Activated naive CD8-positive, alpha-beta T cell (primary cell): ENCODE measurements around the gene HPS3.

Experiments used
- H3K27ac Mint-ChIP-seq: one replicate; pipeline ENCODE4 v1.8.0; 2021; ENCODE audit warnings: mixed read lengths
- H3K27me3 Mint-ChIP-seq: one replicate; pipeline ENCODE4 v1.8.0; 2021; ENCODE audit warnings: mixed read lengths
- H3K36me3 Mint-ChIP-seq: one replicate; pipeline ENCODE4 v1.8.0; 2021; ENCODE audit warnings: mixed read lengths
- H3K4me1 Mint-ChIP-seq: one replicate; pipeline ENCODE4 v1.8.0; 2021; ENCODE audit warnings: low read depth, mixed read lengths
- H3K4me3 Mint-ChIP-seq: one replicate; pipeline ENCODE4 v1.8.0; 2021; ENCODE audit warnings: mild to moderate bottlenecking, mixed read lengths
- H3K9me3 Mint-ChIP-seq: one replicate; pipeline ENCODE4 v1.8.0; 2021; ENCODE audit warnings: low read depth, mixed read lengths

HPS3 gene

GRCh38 chr3:149104484-149104883 lies 25.0 kb upstream of the HPS3 start:
- H3K27ac Mint-ChIP-seq, result no peak overlapping the region
- no peaks in the 10 kb centered on the region for H3K27me3 Mint-ChIP-seq
- H3K36me3 Mint-ChIP-seq, result peaks cover 2% of the 10 kb centered on the region
- peaks cover 11% of the 10 kb centered on the region for H3K9me3 Mint-ChIP-seq
- H3K4me3 Mint-ChIP-seq, result no peak overlapping the region
- no peaks in the 10 kb centered on the region for H3K4me1 Mint-ChIP-seq

- H3K4me1 Mint-ChIP-seq, result no peaks in the 10 kb centered on the region
- peaks cover 2% of the 10 kb centered on the region for H3K9me3 Mint-ChIP-seq
- no peaks in the 10 kb centered on the region for H3K36me3 Mint-ChIP-seq
- no peak overlapping the region for H3K27ac Mint-ChIP-seq
- no peaks in the 10 kb centered on the region for H3K27me3 Mint-ChIP-seq
- no peak overlapping the region for H3K4me3 Mint-ChIP-seq
Measured at GRCh38 chr3:149114458-149114857, 15.0 kb upstream of the HPS3 start.

GRCh38 chr3:149115114-149115513 lies 14.3 kb upstream of the HPS3 start:
- no peaks in the 10 kb centered on the region for H3K4me1 Mint-ChIP-seq
- H3K4me3 Mint-ChIP-seq, result no peak overlapping the region
- no peak overlapping the region for H3K27ac Mint-ChIP-seq
- no peaks in the 10 kb centered on the region for H3K36me3 Mint-ChIP-seq
- no peaks in the 10 kb centered on the region for H3K9me3 Mint-ChIP-seq
- H3K27me3 Mint-ChIP-seq, result no peaks in the 10 kb centered on the region

- H3K27ac Mint-ChIP-seq, result no peak overlapping the region
- H3K9me3 Mint-ChIP-seq, result no peaks in the 10 kb centered on the region
- H3K36me3 Mint-ChIP-seq, result no peaks in the 10 kb centered on the region
- no peak overlapping the region for H3K4me3 Mint-ChIP-seq
- no peaks in the 10 kb centered on the region for H3K4me1 Mint-ChIP-seq
- H3K27me3 Mint-ChIP-seq, result no peaks in the 10 kb centered on the region
Measured at GRCh38 chr3:149118724-149119123, 10.7 kb upstream of the HPS3 start.

GRCh38 chr3:149119466-149119865 lies 10.0 kb upstream of the HPS3 start:
- no peak overlapping the region for H3K27ac Mint-ChIP-seq
- H3K4me3 Mint-ChIP-seq, result no peak overlapping the region
- H3K4me1 Mint-ChIP-seq, result no peaks in the 10 kb centered on the region
- no peaks in the 10 kb centered on the region for H3K9me3 Mint-ChIP-seq
- H3K27me3 Mint-ChIP-seq, result no peaks in the 10 kb centered on the region
- H3K36me3 Mint-ChIP-seq, result no peaks in the 10 kb centered on the region

- no peaks in the 10 kb centered on the region for H3K9me3 Mint-ChIP-seq
- H3K4me1 Mint-ChIP-seq, result no peaks in the 10 kb centered on the region
- H3K36me3 Mint-ChIP-seq, result no peaks in the 10 kb centered on the region
- H3K4me3 Mint-ChIP-seq, result no peak overlapping the region
- peaks cover 2% of the 10 kb centered on the region for H3K27me3 Mint-ChIP-seq
- H3K27ac Mint-ChIP-seq, result no peak overlapping the region
Measured at GRCh38 chr3:149120051-149120972, 9.1 kb upstream of the HPS3 start.

- H3K27ac Mint-ChIP-seq, result no peak overlapping the region
- H3K9me3 Mint-ChIP-seq, result no peaks in the 10 kb centered on the region
- peaks cover 6% of the 10 kb centered on the region for H3K27me3 Mint-ChIP-seq
- no peaks in the 10 kb centered on the region for H3K4me1 Mint-ChIP-seq
- H3K4me3 Mint-ChIP-seq, result no peak overlapping the region
- H3K36me3 Mint-ChIP-seq, result no peaks in the 10 kb centered on the region
Measured at GRCh38 chr3:149122721-149123578, 6.5 kb upstream of the HPS3 start.

- Mint-ChIP-seq H3K9me3 (no peaks in the 10 kb centered on the region), H3K36me3 (no peaks in the 10 kb centered on the region), H3K4me1 (peaks cover 42% of the 10 kb centered on the region), H3K4me3 (peak overlapping the region; percentile 97), H3K27ac (peak overlapping the region; percentile 84), H3K27me3 (peaks cover 6% of the 10 kb centered on the region)
Measured at GRCh38 chr3:149128821-149129220, 617 bp upstream of the HPS3 start.

GRCh38 chr3:149131589-149131988 lies 2.2 kb downstream of the HPS3 start:
- Mint-ChIP-seq H3K9me3 (no peaks in the 10 kb centered on the region), H3K36me3 (peaks cover 2% of the 10 kb centered on the region), H3K27me3 (no peaks in the 10 kb centered on the region), H3K4me1 (peaks cover 50% of the 10 kb centered on the region), H3K27ac (peak overlapping the region; percentile 65), H3K4me3 (peak overlapping the region; percentile 97)

- H3K36me3 Mint-ChIP-seq, result peaks cover 2% of the 10 kb centered on the region
- no peak overlapping the region for H3K4me3 Mint-ChIP-seq
- H3K27me3 Mint-ChIP-seq, result no peaks in the 10 kb centered on the region
- no peaks in the 10 kb centered on the region for H3K9me3 Mint-ChIP-seq
- peaks cover 44% of the 10 kb centered on the region for H3K4me1 Mint-ChIP-seq
- H3K27ac Mint-ChIP-seq, result no peak overlapping the region
Measured at GRCh38 chr3:149134575-149134974, 5.1 kb downstream of the HPS3 start.

GRCh38 chr3:149142682-149143081 lies 13.2 kb downstream of the HPS3 start:
- Mint-ChIP-seq H3K4me3 (no peak overlapping the region), H3K36me3 (peaks cover 16% of the 10 kb centered on the region), H3K4me1 (peaks cover 6% of the 10 kb centered on the region), H3K27me3 (no peaks in the 10 kb centered on the region), H3K27ac (no peak overlapping the region), H3K9me3 (no peaks in the 10 kb centered on the region)

GRCh38 chr3:149145356-149145755 lies 15.9 kb downstream of the HPS3 start:
- Mint-ChIP-seq H3K4me1 (peaks cover 6% of the 10 kb centered on the region), H3K36me3 (peaks cover 23% of the 10 kb centered on the region), H3K4me3 (no peak overlapping the region), H3K27me3 (no peaks in the 10 kb centered on the region), H3K27ac (peak overlapping the region; percentile 0), H3K9me3 (no peaks in the 10 kb centered on the region)

GRCh38 chr3:149145974-149146373 lies 16.5 kb downstream of the HPS3 start:
- no peak overlapping the region for H3K27ac Mint-ChIP-seq
- no peak overlapping the region for H3K4me3 Mint-ChIP-seq
- peaks cover 26% of the 10 kb centered on the region for H3K36me3 Mint-ChIP-seq

GRCh38 chr3:149150436-149150835 lies 21.0 kb downstream of the HPS3 start:
- H3K27me3 Mint-ChIP-seq, result no peaks in the 10 kb centered on the region
- peaks cover 12% of the 10 kb centered on the region for H3K4me1 Mint-ChIP-seq
- peaks cover 17% of the 10 kb centered on the region for H3K36me3 Mint-ChIP-seq
- H3K4me3 Mint-ChIP-seq, result no peak overlapping the region
- no peaks in the 10 kb centered on the region for H3K9me3 Mint-ChIP-seq
- H3K27ac Mint-ChIP-seq, result no peak overlapping the region

More at GRCh38 chr3:149145974-149146373, 16.5 kb downstream of the HPS3 start:
- Mint-ChIP-seq H3K4me1 (peaks cover 6% of the 10 kb centered on the region), H3K9me3 (no peaks in the 10 kb centered on the region), H3K27me3 (no peaks in the 10 kb centered on the region)

GRCh38 chr3:149151843-149152242 lies 22.4 kb downstream of the HPS3 start:
- Mint-ChIP-seq H3K4me3 (no peak overlapping the region), H3K27ac (no peak overlapping the region), H3K27me3 (no peaks in the 10 kb centered on the region), H3K36me3 (peaks cover 16% of the 10 kb centered on the region), H3K9me3 (no peaks in the 10 kb centered on the region), H3K4me1 (peaks cover 12% of the 10 kb centered on the region)
